Skeletal muscle satellite cell (primary cell): ENCODE measurements around the gene DCTD. TPM values are rescaled to one million over a fixed set of nuclear protein-coding genes. Genes with fewer than 3 reads are reported as not detected.
A peak's percentile ranks its signal among the peaks of the same experiment; 100 is the strongest.

Experiments used
- H3K27me3 ChIP-seq: 2 replicates; pipeline ENCODE4 v1.7.0; 2013; ENCODE audit warnings: low read length; ENCODE audit not compliant: control insufficient read depth, insufficient read depth
- H3K36me3 ChIP-seq: 2 replicates; pipeline ENCODE4 v1.7.0; 2013; ENCODE audit warnings: mild to moderate bottlenecking, control low read depth, low read length; ENCODE audit not compliant: insufficient read depth
- H3K4me1 ChIP-seq: 2 replicates; pipeline ENCODE4 v1.7.0; 2013; ENCODE audit warnings: low read length; ENCODE audit not compliant: control insufficient read depth, insufficient read depth
- H3K4me2 ChIP-seq: 2 replicates; pipeline ENCODE4 v1.7.0; 2013; ENCODE audit warnings: mild to moderate bottlenecking, low read length
- H3K4me3 ChIP-seq: 2 replicates; pipeline ENCODE4 v1.7.0; 2013; ENCODE audit warnings: low read length
- H3K9ac ChIP-seq: 2 replicates; pipeline ENCODE4 v1.7.0; 2013; ENCODE audit warnings: mild to moderate bottlenecking, low read depth, low read length, moderate library complexity
- H3K9me3 ChIP-seq: replicated peaks from 2 replicates; pipeline ENCODE4 v1.7.0; 2013; ENCODE audit warnings: mild to moderate bottlenecking, control low read depth, low read length
- total RNA-seq: library from RNA; depleted of rRNA; stranded (reverse); fragments of >200 nt; gene quantifications from 2 replicates; pipeline ENCODE4 v1.2.3, GENCODE V29; 2012; rRNA removed

The DCTD gene
- total RNA-seq, result 81.1 and 83.0 TPM in 2 replicates

GRCh38 chr4:182917182-182918043 lies at the start of gene DCTD:
Gene DCTD (minus strand): TSS chr4:182917386. CDS start chr4:182915568, 1,818 bp downstream.
- H3K4me2 ChIP-seq, result peak within 1 kb of the TSS; percentile 89
- H3K9ac ChIP-seq, result peak within 1 kb of the TSS; percentile 97
- H3K36me3 ChIP-seq, result peaks cover 26% of the 10 kb centered on the region
- H3K27me3 ChIP-seq, result no peaks in the 10 kb centered on the region
- peak within 1 kb of the TSS; percentile 92 for H3K4me3 ChIP-seq
- H3K4me1 ChIP-seq, result peaks cover 21% of the 10 kb centered on the region
- no peaks in the 10 kb centered on the region for H3K9me3 ChIP-seq

GRCh38 chr4:182960746-182961145 lies 43.6 kb upstream of the DCTD start:
- H3K4me1 ChIP-seq, result no peaks in the 10 kb centered on the region
- H3K4me2 ChIP-seq, result no peak overlapping the region
- H3K9ac ChIP-seq, result no peak overlapping the region

GRCh38 chr4:182960228-182960627 lies 43.0 kb upstream of the DCTD start:
- Histone ChIP-seq H3K27me3 (no peaks in the 10 kb centered on the region), H3K4me2 (no peak overlapping the region), H3K4me3 (no peak overlapping the region), H3K9ac (no peak overlapping the region), H3K36me3 (no peaks in the 10 kb centered on the region), H3K9me3 (peaks cover 3% of the 10 kb centered on the region), H3K4me1 (no peaks in the 10 kb centered on the region)

More at GRCh38 chr4:182960746-182961145, 43.6 kb upstream of the DCTD start:
- no peaks in the 10 kb centered on the region for H3K36me3 ChIP-seq
- H3K9me3 ChIP-seq, result peaks cover 3% of the 10 kb centered on the region
- no peaks in the 10 kb centered on the region for H3K27me3 ChIP-seq
- no peak overlapping the region for H3K4me3 ChIP-seq

GRCh38 chr4:182955411-182955810 lies 38.2 kb upstream of the DCTD start:
- H3K9ac ChIP-seq, result no peak overlapping the region
- H3K9me3 ChIP-seq, result peaks cover 3% of the 10 kb centered on the region
- H3K36me3 ChIP-seq, result no peaks in the 10 kb centered on the region
- H3K4me1 ChIP-seq, result no peaks in the 10 kb centered on the region
- H3K27me3 ChIP-seq, result no peaks in the 10 kb centered on the region
- no peak overlapping the region for H3K4me3 ChIP-seq
- no peak overlapping the region for H3K4me2 ChIP-seq

- H3K9ac ChIP-seq, result no peak overlapping the region
- no peaks in the 10 kb centered on the region for H3K9me3 ChIP-seq
- H3K4me2 ChIP-seq, result no peak overlapping the region
- no peaks in the 10 kb centered on the region for H3K36me3 ChIP-seq
- no peak overlapping the region for H3K4me3 ChIP-seq
- H3K27me3 ChIP-seq, result peaks cover 34% of the 10 kb centered on the region
- H3K4me1 ChIP-seq, result no peaks in the 10 kb centered on the region
Measured at GRCh38 chr4:182944484-182945213, 27.5 kb upstream of the DCTD start.

- H3K9me3 ChIP-seq, result no peaks in the 10 kb centered on the region
- H3K27me3 ChIP-seq, result peaks cover 34% of the 10 kb centered on the region
- H3K4me1 ChIP-seq, result no peaks in the 10 kb centered on the region
- no peak overlapping the region for H3K9ac ChIP-seq
- no peak overlapping the region for H3K4me3 ChIP-seq
- H3K4me2 ChIP-seq, result no peak overlapping the region
- H3K36me3 ChIP-seq, result no peaks in the 10 kb centered on the region
Measured at GRCh38 chr4:182939680-182940079, 22.5 kb upstream of the DCTD start.

GRCh38 chr4:182938205-182938645 lies 21.0 kb upstream of the DCTD start:
- Histone ChIP-seq H3K9me3 (no peaks in the 10 kb centered on the region), H3K36me3 (no peaks in the 10 kb centered on the region), H3K4me1 (no peaks in the 10 kb centered on the region), H3K27me3 (peaks cover 27% of the 10 kb centered on the region), H3K4me2 (peak overlapping the region; percentile 27), H3K9ac (no peak overlapping the region), H3K4me3 (no peak overlapping the region)

GRCh38 chr4:182937268-182938204 lies 20.4 kb upstream of the DCTD start:
- Histone ChIP-seq H3K36me3 (no peaks in the 10 kb centered on the region), H3K4me3 (no peak overlapping the region), H3K9me3 (no peaks in the 10 kb centered on the region), H3K4me1 (no peaks in the 10 kb centered on the region), H3K4me2 (no peak overlapping the region), H3K9ac (no peak overlapping the region), H3K27me3 (peaks cover 20% of the 10 kb centered on the region)

- no peaks in the 10 kb centered on the region for H3K36me3 ChIP-seq
- H3K4me2 ChIP-seq, result no peak overlapping the region
- no peak overlapping the region for H3K4me3 ChIP-seq
- H3K27me3 ChIP-seq, result no peaks in the 10 kb centered on the region
- peaks cover 3% of the 10 kb centered on the region for H3K4me1 ChIP-seq
- H3K9me3 ChIP-seq, result no peaks in the 10 kb centered on the region
- H3K9ac ChIP-seq, result no peak overlapping the region
Measured at GRCh38 chr4:182932651-182933050, 15.5 kb upstream of the DCTD start.

- Histone ChIP-seq H3K4me1 (peaks cover 3% of the 10 kb centered on the region), H3K4me2 (no peak overlapping the region), H3K9ac (no peak overlapping the region), H3K4me3 (no peak overlapping the region), H3K36me3 (no peaks in the 10 kb centered on the region), H3K27me3 (no peaks in the 10 kb centered on the region), H3K9me3 (no peaks in the 10 kb centered on the region)
Measured at GRCh38 chr4:182931691-182932345, 14.6 kb upstream of the DCTD start.
